ENCODE data around the gene SUN1. TPM values are rescaled to one million over a fixed set of nuclear protein-coding genes. Genes with fewer than 3 reads are reported as not detected.

The SUN1 gene
- total and polyA plus RNA-seq, 9 of the 15 experiments (the other 6 are each of a cell fraction or from before 2014, with no cell fraction given): 36.8 to 132 (median 62.3) TPM

DNA sequence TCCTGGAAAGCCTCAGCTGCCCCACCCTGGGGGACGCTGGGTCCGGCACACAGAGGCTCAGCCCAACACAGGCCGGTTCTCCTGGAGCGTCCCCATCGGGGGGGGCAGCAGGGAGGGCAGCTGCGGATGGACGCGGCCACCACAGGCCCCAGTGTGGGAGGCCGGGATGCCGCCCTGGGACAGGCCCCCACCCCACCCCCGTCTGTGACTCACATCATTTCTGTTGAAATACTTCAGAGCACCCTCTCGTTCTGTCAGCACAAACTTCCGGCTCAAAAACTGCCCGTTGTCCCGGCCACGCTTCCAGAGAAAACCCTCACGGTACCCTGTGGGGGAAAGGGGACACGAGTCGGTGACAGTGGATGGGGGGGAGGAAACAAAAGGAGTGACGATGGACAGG is 72.6 kb downstream of the SUN1 start:
- Histone ChIP-seq H3K4me3 (no peak overlapping the region), H3K4me1 (replicated peaks in 1 of 2; ENCODE audit: control insufficient read depth in 2 of 2, insufficient read depth in 2 of 2, low read length in 2 of 2) (peaks cover 19 to 72% of the 10 kb centered on the region in 2 experiments), H3K4me2 (ENCODE audit: insufficient read depth, low read length) (peak overlapping the region; percentile 34), H2AFZ (ENCODE audit: low read depth, low read length) (peak overlapping the region; percentile 50; the same call in 1 of the 2 replicates), H3K9me3 (replicated peaks; ENCODE audit: control insufficient read depth, insufficient read depth, low read depth, low read length) (no peaks in the 10 kb centered on the region), H3K9me1 (ENCODE audit: control insufficient read depth, insufficient read depth, low read length) (no peaks in the 10 kb centered on the region), H3K9ac (ENCODE audit: insufficient read depth in 1 of 2, low read depth in 2 of 2, low read length in 2 of 2) (peak overlapping the region; percentile 1 to 7; a peak in 1 of 4 replicates), H4K20me1 (replicated peaks; ENCODE audit: control insufficient read depth, insufficient read depth, low read length) (no peaks in the 10 kb centered on the region), H3K27me3 (ENCODE audit: control insufficient read depth in 2 of 2, insufficient read depth in 2 of 2, low read length in 2 of 2) (peaks cover 9 to 19% of the 10 kb centered on the region in 2 experiments; a peak in 1 of 5 replicates), H3K27ac (ENCODE audit: extremely low read depth, low read depth, low read length) (no peak overlapping the region), H3K36me3 (ENCODE audit: control insufficient read depth, insufficient read depth, low read length) (no peaks in the 10 kb centered on the region), H3K79me2 (ENCODE audit: control insufficient read depth, insufficient read depth, low read length) (no peaks in the 10 kb centered on the region)
- peak; percentile 9 for ATAC-seq
- no TSS peak for BruUV-seq (replicated peaks)
- no peak for FAIRE-seq
- ChIA-PET POLR2A (no interaction called here), CTCF (ENCODE audit: low intra/inter-chr PET ratio) (no interaction called here)
- 6% methylated on average over 14 of the region's 20 CpGs for WGBS (ENCODE audit: insufficient coverage, low coverage, missing lambda C conversion rate)
- DNase-seq (ENCODE audit: extremely low read depth in 1 of 4, low spot score in 3 of 4): peak in 1 of 4 experiments; percentile 37
- intact Hi-C loops (cut with micrococcal nuclease) (no loop called here), in situ Hi-C loops (cut with MboI) (no loop called here)
- TF ChIP-seq CSDE1 (IDR thresholded peaks at IDR 0.05): no peak
- TF ChIP-seq, protein P1, sequence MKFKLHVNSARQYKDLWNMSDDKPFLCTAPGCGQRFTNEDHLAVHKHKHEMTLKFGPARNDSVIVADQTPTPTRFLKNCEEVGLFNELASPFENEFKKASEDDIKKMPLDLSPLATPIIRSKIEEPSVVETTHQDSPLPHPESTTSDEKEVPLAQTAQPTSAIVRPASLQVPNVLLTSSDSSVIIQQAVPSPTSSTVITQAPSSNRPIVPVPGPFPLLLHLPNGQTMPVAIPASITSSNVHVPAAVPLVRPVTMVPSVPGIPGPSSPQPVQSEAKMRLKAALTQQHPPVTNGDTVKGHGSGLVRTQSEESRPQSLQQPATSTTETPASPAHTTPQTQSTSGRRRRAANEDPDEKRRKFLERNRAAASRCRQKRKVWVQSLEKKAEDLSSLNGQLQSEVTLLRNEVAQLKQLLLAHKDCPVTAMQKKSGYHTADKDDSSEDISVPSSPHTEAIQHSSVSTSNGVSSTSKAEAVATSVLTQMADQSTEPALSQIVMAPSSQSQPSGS (CRISPR knock-in tag; IDR thresholded peaks at IDR 0.05): no peak
- peak; percentile 76; the same call in 1 of the 2 replicates for TF ChIP-seq ETV5 (CRISPR knock-in tag; IDR thresholded peaks at IDR 0.05; ENCODE audit: low read depth)
- TF ChIP-seq MAFK (IDR thresholded peaks at IDR 0.05; ENCODE audit: low read length): no peak
- no peak for TF ChIP-seq CBX8 (IDR thresholded peaks at IDR 0.05; ENCODE audit: borderline replicate concordance, extremely low read depth, low read depth, low read length, poor library complexity, severe bottlenecking)
- no peak for TF ChIP-seq LCOR (CRISPR knock-in tag; IDR thresholded peaks at IDR 0.05)
- peak in 1 of 2 experiments; percentile 20; a peak in 1 of 4 replicates for TF ChIP-seq HDAC1 (IDR thresholded peaks at IDR 0.05)
- TF ChIP-seq MTA1 (IDR thresholded peaks at IDR 0.05; ENCODE audit: borderline replicate concordance): 0 out of 2 replicates have a peak, but pooled peaks have one; percentile 26
- TF ChIP-seq NFXL1 (CRISPR knock-in tag; IDR thresholded peaks at IDR 0.05): no peak
- no peak for TF ChIP-seq ZNF12 (CRISPR knock-in tag; IDR thresholded peaks at IDR 0.05)
- TF ChIP-seq GABPA (tag; conservative IDR thresholded peaks at IDR 0.05; ENCODE audit: low read depth): 0 out of 2 replicates have a peak, but pooled peaks have one; percentile 11
- no peak for TF ChIP-seq CBFA2T2 (conservative IDR thresholded peaks at IDR 0.05)
- TF ChIP-seq NFRKB (IDR thresholded peaks at IDR 0.05; ENCODE audit: low read depth): no peak
- TF ChIP-seq JUND (IDR thresholded peaks at IDR 0.05; ENCODE audit: borderline replicate concordance, low read depth, low read length): peak; percentile 74
- no peak; the same call in 2 of the 3 replicates for TF ChIP-seq JUND (tag; IDR thresholded peaks at IDR 0.05; ENCODE audit: borderline replicate concordance, low read depth, low read length)
- peak; percentile 48; the same call in 1 of the 2 replicates for TF ChIP-seq RBFOX2 (IDR thresholded peaks at IDR 0.05; ENCODE audit: low read depth, low read length)
- no peak for TF ChIP-seq NEUROD1 (IDR thresholded peaks at IDR 0.05; ENCODE audit: borderline replicate concordance, low read depth, low read length, partially characterized antibody)
- TF ChIP-seq, protein P2, sequence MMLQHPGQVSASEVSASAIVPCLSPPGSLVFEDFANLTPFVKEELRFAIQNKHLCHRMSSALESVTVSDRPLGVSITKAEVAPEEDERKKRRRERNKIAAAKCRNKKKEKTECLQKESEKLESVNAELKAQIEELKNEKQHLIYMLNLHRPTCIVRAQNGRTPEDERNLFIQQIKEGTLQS (IDR thresholded peaks at IDR 0.05): peak; percentile 46; the same call in 1 of the 2 replicates
- TF ChIP-seq, protein P2 (CRISPR knock-in tag; conservative IDR thresholded peaks at IDR 0.05): no peak
- peak; percentile 67; the same call in 1 of the 2 replicates for TF ChIP-seq SMARCA4 (IDR thresholded peaks at IDR 0.05)
